Subcutaneous abdominal adipose tissue (tissue), 5 donors: ENCODE measurements around the gene MICU1.
"Not testable (repeated sequence)": the region's sequence is repeated elsewhere in the genome, so short reads cannot be mapped to it uniquely, and the experiment has no call there.

Experiments used
- H3K27ac ChIP-seq: one replicate; pipeline ENCODE4 v1.7.0; 2013; ENCODE audit warnings: low read depth, mild to moderate bottlenecking, inconsistent platforms, low read length, moderate library complexity
- H3K27me3 ChIP-seq, 5 donors: one replicate each; pipeline ENCODE4 v1.7.0; 2013; ENCODE audit warnings: low read length in 5 of 5, inconsistent platforms in 1 of 5; ENCODE audit not compliant: control insufficient read depth in 5 of 5, insufficient read depth in 4 of 5
- H3K36me3 ChIP-seq, 5 donors: one replicate each; pipeline ENCODE4 v1.7.0; 2013; ENCODE audit warnings: low read length in 5 of 5; ENCODE audit not compliant: control insufficient read depth in 5 of 5, insufficient read depth in 5 of 5
- H3K4me1 ChIP-seq, 5 donors: one replicate each; pipeline ENCODE4 v1.7.0; 2013; ENCODE audit warnings: low read length in 5 of 5, mild to moderate bottlenecking in 3 of 5, moderate library complexity in 1 of 5; ENCODE audit not compliant: control insufficient read depth in 5 of 5, insufficient read depth in 5 of 5
- H3K4me3 ChIP-seq, 5 donors: one replicate each; pipeline ENCODE4 v1.7.0; 2013; ENCODE audit warnings: low read length in 5 of 5, low read depth in 1 of 5
- H3K9ac ChIP-seq, 5 donors: one replicate each; pipeline ENCODE4 v1.7.0; 2013; ENCODE audit warnings: low read length in 5 of 5, mild to moderate bottlenecking in 4 of 5, moderate library complexity in 3 of 5
- H3K9me3 ChIP-seq, 5 donors: one replicate each; pipeline ENCODE4 v1.7.0; 2013; ENCODE audit warnings: low read length in 5 of 5; ENCODE audit not compliant: control insufficient read depth in 5 of 5
- donor health status: healthy.
- donor health status: healthy.
- donor health status: healthy.
- donor health status: healthy.
- donor health status: healthy.

Gene MICU1

GRCh38 chr10:72467064-72467463, 158.8 kb downstream of the MICU1 start:
- H3K27ac ChIP-seq, H3K4me3 ChIP-seq, H3K4me1 ChIP-seq, H3K9ac ChIP-seq, H3K27me3 ChIP-seq, H3K9me3 ChIP-seq, H3K36me3 ChIP-seq: not testable (repeated sequence)

GRCh38 chr10:72466018-72466417, 159.9 kb downstream of the MICU1 start:
- H3K4me1 ChIP-seq = peaks cover 0 to 5% (median 3%) of the 10 kb centered on the region in 5 donors
- H3K9ac ChIP-seq = no peak overlapping the region
- no peaks in the 10 kb centered on the region for H3K27me3 ChIP-seq
- no peak overlapping the region for H3K27ac ChIP-seq
- no peaks in the 10 kb centered on the region for H3K9me3 ChIP-seq
- H3K4me3 ChIP-seq = no peak overlapping the region
- peaks cover 0 to 9% (median 8%) of the 10 kb centered on the region in 5 donors for H3K36me3 ChIP-seq

- H3K9me3 ChIP-seq = no peaks in the 10 kb centered on the region
- H3K36me3 ChIP-seq = peaks cover 0 to 3% (median 2%) of the 10 kb centered on the region in 5 donors
- H3K27ac ChIP-seq = no peak overlapping the region
- H3K27me3 ChIP-seq = no peaks in the 10 kb centered on the region
- no peak overlapping the region for H3K9ac ChIP-seq
- H3K4me1 ChIP-seq = peaks cover 0 to 13% (median 5%) of the 10 kb centered on the region in 5 donors
- no peak overlapping the region for H3K4me3 ChIP-seq
Measured at GRCh38 chr10:72464438-72464837, 161.4 kb downstream of the MICU1 start.

- no peaks in the 10 kb centered on the region for H3K27me3 ChIP-seq
Measured at GRCh38 chr10:72462261-72462660, 163.6 kb downstream of the MICU1 start.

GRCh38 chr10:72461085-72461484, 164.8 kb downstream of the MICU1 start:
- peaks cover 0 to 3% (median 2%) of the 10 kb centered on the region in 5 donors for H3K36me3 ChIP-seq
- no peaks in the 10 kb centered on the region for H3K9me3 ChIP-seq
- no peak overlapping the region for H3K27ac ChIP-seq
- no peak overlapping the region for H3K4me3 ChIP-seq
- no peaks in the 10 kb centered on the region for H3K27me3 ChIP-seq
- H3K4me1 ChIP-seq = peaks cover 0 to 13% (median 5%) of the 10 kb centered on the region in 5 donors
- H3K9ac ChIP-seq = no peak overlapping the region

More at GRCh38 chr10:72462261-72462660, 163.6 kb downstream of the MICU1 start:
- H3K36me3 ChIP-seq = peaks cover 0 to 3% (median 2%) of the 10 kb centered on the region in 5 donors
- no peak overlapping the region for H3K4me3 ChIP-seq
- H3K27ac ChIP-seq = no peak overlapping the region
- H3K4me1 ChIP-seq = peaks cover 0 to 13% (median 5%) of the 10 kb centered on the region in 5 donors
- no peaks in the 10 kb centered on the region for H3K9me3 ChIP-seq
- H3K9ac ChIP-seq = no peak overlapping the region

GRCh38 chr10:72460284-72460876, 165.5 kb downstream of the MICU1 start:
- Histone ChIP-seq H3K4me1 (peaks cover 0 to 13% (median 5%) of the 10 kb centered on the region in 5 donors), H3K27me3 (no peaks in the 10 kb centered on the region), H3K27ac (no peak overlapping the region), H3K4me3 (no peak overlapping the region), H3K36me3 (peaks cover 0 to 3% (median 2%) of the 10 kb centered on the region in 5 donors), H3K9me3 (no peaks in the 10 kb centered on the region), H3K9ac (no peak overlapping the region)

- Histone ChIP-seq H3K4me3 (no peak overlapping the region), H3K27ac (no peak overlapping the region), H3K4me1 (peaks cover 0 to 13% (median 5%) of the 10 kb centered on the region in 5 donors), H3K9ac (no peak overlapping the region), H3K36me3 (peaks cover 0 to 3% (median 2%) of the 10 kb centered on the region in 5 donors), H3K27me3 (no peaks in the 10 kb centered on the region), H3K9me3 (no peaks in the 10 kb centered on the region)
Measured at GRCh38 chr10:72459301-72459700, 166.6 kb downstream of the MICU1 start.

GRCh38 chr10:72455889-72456595, 169.8 kb downstream of the MICU1 start:
- no peak overlapping the region for H3K27ac ChIP-seq
- peaks cover 0 to 7% (median 3%) of the 10 kb centered on the region in 5 donors for H3K36me3 ChIP-seq

GRCh38 chr10:72449941-72450441, 175.9 kb downstream of the MICU1 start:
- no peaks in the 10 kb centered on the region for H3K27me3 ChIP-seq
- H3K9me3 ChIP-seq = no peaks in the 10 kb centered on the region
- H3K9ac ChIP-seq = no peak overlapping the region
- H3K4me1 ChIP-seq = no peaks in the 10 kb centered on the region
- no peak overlapping the region for H3K27ac ChIP-seq
- peaks cover 0 to 4% (median 3%) of the 10 kb centered on the region in 5 donors for H3K36me3 ChIP-seq
- H3K4me3 ChIP-seq = no peak overlapping the region

More at GRCh38 chr10:72455889-72456595, 169.8 kb downstream of the MICU1 start:
- Histone ChIP-seq H3K4me3 (no peak overlapping the region), H3K9me3 (no peaks in the 10 kb centered on the region), H3K27me3 (no peaks in the 10 kb centered on the region), H3K9ac (no peak overlapping the region), H3K4me1 (peaks cover 0 to 9% (median 2%) of the 10 kb centered on the region in 5 donors)

- Histone ChIP-seq H3K9ac (no peak overlapping the region), H3K4me3 (no peak overlapping the region), H3K36me3 (peaks cover 0 to 3% (median 0%) of the 10 kb centered on the region in 5 donors), H3K27ac (no peak overlapping the region), H3K27me3 (no peaks in the 10 kb centered on the region), H3K4me1 (no peaks in the 10 kb centered on the region), H3K9me3 (no peaks in the 10 kb centered on the region)
Measured at GRCh38 chr10:72445851-72446250, 180.0 kb downstream of the MICU1 start.
